Activated CD8-positive, alpha-beta memory T cell treated with anti-CD3 and anti-CD28 coated beads, Interleukin-2, amount 50 U/mL, for 4 hours (primary cell): Measurements from ENCODE around the gene EFHD1.

ENCODE experiments used
- DNase-seq: peaks from one replicate; pipeline ENCODE4 v3.0.0-alpha.2; 2020

The EFHD1 gene, protein sequence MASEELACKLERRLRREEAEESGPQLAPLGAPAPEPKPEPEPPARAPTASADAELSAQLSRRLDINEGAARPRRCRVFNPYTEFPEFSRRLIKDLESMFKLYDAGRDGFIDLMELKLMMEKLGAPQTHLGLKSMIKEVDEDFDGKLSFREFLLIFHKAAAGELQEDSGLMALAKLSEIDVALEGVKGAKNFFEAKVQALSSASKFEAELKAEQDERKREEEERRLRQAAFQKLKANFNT

DNA sequence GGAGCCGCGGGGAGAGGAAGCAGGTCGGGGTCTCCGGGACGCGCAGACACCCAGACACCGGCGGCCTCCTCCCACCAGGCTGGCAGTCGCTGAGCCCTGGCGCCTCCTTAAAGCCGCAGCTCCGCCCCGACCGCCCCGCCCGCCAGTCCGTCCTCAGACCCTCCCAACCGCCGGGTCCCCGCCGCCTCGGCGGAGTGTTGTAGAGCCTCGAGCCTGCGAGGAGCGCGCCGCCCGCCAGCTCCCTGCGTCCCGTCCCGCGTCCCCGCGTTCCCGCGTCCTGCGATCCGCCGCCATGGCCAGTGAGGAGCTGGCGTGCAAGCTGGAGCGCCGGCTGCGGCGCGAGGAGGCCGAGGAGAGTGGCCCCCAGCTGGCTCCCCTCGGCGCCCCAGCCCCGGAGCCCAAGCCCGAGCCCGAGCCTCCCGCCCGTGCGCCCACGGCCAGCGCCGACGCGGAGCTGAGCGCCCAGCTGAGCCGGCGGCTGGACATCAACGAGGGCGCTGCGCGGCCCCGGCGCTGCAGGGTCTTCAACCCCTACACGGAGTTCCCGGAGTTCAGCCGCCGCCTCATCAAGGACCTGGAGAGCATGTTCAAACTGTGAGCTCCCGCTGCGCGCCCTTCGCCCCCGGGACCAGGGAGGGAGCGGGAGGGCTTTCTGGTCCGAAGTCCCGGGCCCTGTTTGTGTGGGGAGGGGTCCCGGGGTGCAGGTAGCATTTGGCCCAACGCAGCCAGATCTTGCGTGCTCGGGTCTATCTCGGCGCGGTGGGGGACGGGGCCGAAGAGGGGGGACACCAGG lies at the start of gene EFHD1:
Gene EFHD1, plus strand, starts transcription at position 192 of the 793 bp plus-strand sequence. Its CDS starts 101 bp downstream, at position 293.
- peak; percentile 61 for DNase-seq

DNA sequence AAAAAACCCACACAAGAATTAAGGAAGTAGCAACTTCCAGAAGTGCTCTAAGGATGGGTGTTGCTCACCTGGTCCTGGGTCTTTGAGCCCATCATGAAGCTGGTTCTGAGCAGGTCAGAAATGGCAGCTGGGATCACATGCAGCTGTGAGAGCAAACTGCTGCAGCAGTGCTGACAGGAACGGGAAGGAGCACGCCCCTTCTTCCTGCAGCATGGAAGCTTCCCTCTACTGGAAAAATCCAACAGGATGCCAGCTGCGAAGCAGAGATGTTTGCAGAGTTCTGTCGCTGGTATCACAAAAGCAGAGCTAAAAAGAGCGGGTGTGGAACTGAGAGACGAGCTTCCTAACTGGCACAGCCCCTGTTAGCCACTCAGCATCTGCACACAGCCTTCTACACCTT lies 49.2 kb upstream of the EFHD1 start:
- DNase-seq, result no peak

DNA sequence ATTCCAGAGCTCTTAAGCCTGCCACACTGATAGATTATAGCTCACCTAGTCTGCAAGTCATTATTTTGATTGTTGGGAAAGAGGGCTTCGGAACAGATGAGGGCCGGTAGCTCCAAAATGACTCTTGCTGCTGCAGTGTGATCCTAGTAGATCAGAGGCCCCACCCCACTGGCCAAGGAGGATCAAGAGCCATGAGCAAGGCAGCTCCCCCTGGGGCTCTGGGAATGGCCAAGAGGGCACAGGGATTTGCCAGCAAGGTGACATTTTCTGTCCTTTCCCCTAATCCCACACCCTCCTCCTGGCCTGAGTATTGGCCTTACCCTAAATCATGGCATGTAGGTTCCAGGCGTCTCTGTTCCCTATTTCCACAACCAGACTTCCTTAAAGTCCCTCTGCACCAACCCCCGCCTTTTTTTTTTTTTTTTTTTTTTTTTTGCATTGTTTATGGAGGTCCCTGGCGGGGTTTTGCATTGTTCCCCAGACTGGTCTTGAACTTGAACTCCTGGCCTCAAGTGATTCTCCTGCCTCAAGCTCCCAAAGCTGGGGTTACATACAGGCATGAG lies 46.4 kb upstream of the EFHD1 start:
- DNase-seq, result no peak

DNA sequence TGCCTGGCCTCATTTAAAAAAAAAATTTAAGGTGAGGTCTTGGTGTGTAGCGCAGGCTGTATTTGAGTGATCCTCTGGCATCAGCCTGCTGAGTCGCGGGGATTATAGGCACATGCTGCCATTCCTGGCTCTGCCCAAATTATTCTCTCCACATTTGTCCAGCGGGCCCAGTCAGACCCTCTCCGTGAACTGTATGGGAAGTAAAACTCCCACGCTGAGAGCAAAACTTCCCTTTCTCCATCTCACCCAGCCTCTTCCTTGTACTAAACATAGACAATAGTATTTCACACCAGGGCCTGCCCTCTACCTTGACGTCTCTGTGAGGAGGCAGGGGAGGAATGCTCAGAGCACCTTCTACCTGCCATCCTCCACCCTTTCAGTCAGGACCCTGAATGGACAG lies 45.9 kb upstream of the EFHD1 start:
- DNase-seq, result no peak

DNA sequence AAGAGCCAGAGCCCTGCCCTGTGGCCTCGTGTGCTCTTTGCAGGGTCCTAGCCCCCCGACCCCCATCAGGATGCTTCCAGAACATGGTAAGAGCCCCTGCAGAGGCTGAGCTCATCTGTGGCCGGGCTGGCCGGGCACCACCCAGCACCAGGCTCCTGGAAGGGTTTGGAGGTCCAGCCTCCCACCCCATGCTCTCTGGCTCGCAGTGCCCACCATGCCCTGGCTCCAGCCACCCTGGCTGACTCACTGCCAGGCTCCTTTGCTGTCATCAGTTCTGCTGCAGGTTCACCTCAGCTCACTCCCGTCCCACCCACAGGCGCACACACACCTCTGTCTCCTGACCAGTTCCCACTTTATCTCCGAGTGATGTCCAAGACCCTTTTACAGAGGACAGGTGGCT lies 45.4 kb upstream of the EFHD1 start:
- DNase-seq, result no peak

DNA sequence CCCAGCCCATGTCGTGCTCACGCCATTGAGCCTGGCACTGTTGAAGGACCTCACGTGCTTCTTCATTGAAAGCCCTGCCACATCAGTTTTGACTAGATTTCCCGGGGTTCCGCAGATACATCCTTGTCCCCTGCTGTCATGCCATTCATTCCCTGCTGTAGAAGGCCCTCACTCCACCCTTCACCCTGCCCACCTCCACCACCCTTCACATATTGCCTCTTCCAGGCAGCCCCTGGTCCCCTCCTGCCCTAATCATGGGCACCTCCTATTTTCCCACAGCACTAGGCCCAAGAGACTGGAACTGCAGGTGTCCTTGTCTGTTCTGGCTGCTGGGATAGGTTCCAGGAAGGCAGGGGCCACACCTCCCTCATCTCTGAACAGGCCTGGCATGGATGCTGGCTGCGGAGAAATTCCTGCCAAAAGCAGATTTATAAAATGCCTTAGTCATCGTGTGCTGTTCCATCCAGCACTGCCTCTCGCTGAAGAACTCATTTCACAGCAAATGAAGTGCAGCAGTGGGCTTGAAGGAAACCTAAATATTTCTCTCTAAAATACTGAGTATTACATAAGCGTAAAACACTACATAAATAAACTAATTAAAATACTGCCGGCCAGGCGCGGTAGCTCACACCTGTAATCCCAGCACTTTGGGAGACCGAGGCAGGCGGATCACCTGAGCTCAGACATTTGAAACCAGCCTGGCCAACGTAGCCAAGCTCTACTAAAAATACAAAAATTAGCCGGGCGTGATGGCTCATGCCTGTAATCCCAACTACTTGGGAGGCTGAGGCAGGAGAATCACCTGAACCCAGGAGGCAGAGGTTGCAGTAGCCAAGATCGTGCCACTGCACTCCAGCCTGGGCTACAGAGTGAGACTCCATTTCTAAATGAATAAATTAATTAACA lies 44.5 kb upstream of the EFHD1 start:
- DNase-seq, result no peak

DNA sequence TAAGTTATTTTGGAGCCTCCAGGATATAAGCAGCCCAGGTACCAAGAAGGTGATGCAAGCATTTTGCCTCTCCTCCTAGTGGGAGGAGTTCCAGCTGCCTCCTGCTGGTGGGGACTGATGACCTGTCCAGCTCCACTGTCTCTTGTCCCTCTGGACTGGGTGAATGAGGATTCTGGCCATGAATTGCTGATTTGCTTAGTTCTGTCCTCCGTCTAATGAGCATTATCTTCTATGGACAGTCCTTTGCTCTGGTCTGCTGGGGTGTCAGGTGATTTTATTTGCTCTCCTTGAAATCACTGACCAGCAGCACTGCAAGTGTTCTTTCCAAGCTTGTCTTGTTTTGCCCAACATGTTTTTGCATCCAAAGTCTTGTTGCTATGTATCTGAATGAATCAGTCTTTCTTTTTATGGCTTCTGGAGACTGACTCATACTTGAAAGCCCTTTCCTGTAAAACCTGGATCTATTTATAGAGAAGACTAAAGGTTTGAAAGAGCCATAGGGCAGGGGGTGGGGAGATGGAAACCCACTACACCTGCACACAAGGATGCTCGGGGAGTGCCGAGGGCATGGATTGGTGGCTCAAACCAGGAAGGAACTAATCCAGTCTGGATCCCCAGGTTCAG lies 40.5 kb upstream of the EFHD1 start:
- no peak for DNase-seq

DNA sequence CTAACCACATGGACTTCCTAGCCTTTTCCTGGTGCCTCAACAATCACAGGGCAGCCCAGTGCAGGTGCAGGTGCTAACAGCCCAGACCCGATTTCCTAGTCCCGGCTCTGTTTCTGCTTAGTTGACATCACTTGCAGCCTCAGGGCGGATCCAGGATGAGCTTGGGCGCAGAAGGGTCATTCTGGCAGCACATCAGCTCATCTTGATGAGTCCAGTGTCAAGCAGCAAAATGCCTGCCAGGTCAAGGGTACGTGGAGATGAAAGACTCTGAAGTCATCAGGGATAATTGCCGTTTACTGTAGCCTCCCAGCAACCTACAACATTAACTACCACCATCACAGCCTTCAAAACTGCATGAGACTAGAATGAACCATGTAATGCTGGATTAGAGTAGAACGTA lies 39.4 kb upstream of the EFHD1 start:
- DNase-seq, result no peak

DNA sequence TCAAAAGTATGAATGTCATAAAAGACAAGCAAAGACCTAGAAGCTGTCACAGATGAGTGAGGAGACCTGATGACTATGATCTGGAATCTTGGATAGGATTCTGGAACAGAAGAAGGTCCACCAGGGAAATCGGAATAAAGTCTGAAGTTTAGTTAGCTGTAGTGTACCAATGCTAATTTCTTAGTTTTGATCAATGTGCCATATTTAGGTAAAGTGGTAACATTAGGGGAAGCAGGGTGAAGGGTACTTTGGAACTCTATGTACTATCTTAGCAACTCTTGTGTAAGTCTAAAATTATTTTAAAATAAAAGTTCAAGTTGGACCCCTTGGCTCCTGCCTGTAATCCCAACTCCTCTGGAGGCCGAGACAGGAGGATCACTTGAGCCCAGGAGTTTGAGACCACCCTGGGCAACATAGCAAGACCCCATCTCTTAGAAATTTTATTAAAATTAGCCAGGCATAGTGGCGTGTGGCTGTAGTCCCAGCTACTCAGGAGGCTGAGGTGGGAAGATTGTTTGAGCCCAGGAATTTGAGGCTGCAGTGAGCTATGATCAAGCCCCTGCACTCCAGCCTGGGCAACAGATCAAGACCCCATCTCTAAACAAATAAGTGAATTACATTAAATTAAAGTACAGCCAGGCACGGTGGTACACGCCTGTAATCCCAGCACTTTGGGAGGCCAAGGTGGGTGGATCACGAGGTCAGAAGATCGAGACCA lies 35.9 kb upstream of the EFHD1 start:
- no peak for DNase-seq

DNA sequence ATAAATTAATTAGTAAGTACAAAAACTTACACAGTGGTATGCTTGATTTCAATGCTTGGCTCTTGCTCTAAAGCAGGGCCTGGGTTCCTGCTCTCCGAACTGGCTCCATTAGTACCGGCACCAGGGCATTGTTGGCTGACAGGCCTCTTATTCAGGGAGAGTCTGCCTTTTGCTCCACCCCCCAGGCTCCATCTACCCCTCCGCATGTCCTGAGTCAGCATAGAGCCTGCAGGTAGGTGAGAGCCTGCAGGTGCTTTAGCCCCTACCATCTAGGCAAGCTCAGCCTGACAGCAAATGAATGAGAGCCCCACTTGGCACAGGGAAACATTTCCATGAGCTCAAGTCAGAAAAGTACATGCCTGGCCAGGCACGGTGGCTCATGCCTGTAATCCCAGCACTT lies 35.1 kb upstream of the EFHD1 start:
- DNase-seq, result no peak

DNA sequence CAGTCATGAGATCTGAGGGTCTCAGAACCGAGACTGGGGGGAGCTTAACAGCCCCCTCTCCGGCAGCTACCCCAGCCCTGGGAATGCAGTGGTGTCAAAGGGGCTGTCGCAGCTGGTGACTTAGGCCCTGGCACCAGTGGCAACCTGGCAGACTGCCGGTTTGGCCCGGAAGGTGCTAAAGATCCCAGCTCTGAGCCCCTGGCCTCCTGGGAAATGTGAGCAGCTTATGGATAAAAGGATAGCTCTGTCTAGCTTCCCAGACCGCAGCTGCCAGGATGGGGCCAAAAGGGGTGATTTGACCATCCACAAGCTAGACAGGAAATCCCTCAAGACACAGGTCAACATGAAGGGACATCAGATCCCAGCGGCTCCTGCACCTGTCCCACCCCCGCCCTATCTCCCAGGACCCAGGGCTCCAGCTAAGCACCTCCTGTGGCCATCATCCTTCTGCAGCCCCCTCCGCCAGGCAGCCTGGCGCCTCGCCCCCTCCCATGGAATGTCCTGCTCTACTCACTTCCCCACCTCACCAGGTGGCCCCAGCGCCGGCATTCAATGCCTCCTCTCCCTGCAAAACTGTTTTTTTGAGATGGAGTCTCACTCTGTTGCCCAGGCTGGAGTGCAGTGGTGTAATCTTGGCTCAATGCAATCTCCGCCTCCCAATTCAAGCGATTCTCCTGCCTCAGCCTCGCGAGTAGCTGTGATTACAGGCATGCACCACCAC lies 33.2 kb upstream of the EFHD1 start:
- no peak for DNase-seq

DNA sequence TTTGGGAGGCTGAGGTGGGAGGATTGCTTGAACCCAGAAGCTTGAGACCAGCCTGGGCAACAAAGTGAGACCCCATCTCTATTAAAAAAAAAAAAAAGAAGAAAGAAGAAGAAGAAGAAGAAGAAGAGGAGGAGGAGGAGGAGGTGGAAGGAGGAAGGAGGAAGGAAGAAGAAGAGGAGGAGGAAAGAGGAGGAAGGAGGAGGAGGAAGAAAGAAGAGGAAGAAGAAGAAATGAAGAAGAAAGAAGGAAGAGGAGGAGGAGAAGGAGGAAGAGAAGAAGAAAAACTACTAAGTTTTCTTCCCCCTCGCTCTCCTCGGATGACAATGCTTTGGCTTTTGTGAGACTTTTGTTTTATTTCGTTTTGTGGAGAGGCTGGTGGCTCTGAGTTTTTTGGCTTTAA lies 30.1 kb upstream of the EFHD1 start:
- no peak for DNase-seq

DNA sequence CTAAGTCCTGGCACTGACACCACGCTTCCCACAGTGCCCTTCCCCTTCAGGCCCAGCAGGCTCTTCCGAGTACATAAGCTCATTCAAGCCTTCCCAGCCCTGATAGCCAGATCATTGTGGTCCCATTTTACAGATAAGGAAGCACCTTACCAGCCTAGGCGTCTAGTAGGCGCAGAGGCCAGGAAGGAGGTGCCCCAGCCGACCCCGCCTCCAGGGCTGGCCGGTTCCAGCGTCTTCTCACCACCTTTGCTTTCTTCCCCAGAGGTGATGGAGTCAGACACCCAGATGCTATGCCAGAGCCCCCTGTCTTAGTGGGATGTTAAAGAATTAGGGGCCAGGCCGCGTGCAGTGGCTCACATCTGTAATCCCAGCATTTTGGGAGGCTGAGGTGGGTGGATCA lies 28.9 kb upstream of the EFHD1 start:
- DNase-seq, result no peak

DNA sequence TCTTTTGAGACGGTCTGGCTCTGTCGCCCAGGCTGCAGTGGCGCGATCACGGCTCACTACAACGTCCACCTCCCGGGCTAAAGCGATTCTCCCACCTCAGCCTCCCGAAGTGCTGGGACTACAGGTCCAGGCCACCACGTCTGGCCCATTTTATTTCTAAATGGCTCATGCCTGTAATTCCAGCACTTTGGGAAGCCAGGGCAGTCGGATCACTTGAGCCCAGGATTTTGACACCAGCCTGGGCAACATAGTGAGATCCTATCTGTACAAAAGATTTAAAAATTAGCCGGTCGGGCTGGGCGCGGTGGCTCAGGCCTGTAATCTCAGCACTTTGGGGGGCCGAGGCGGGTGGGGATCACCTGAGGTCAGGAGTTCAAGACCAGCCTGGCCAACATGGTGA lies 26.4 kb upstream of the EFHD1 start:
- DNase-seq, result no peak

DNA sequence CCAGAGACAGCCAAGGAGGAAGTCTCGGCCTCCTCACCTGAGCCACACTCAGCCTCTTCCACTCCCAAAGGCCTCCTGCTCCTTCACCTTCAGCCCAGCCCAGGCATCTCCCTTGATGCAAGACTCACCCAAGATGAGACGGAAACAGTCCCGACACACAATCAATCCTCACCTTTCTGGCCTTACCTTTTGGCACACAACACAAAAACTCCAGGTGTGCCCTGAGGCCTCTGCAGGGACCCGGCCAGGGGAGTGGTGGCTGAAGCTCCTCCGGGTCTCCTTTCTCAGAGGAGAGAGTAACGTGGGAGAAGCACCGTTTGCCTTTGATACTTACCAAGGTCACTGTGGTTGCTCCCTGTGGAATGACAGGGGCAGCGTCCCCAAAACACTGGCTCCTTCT lies 23.8 kb upstream of the EFHD1 start:
- no peak for DNase-seq

DNA sequence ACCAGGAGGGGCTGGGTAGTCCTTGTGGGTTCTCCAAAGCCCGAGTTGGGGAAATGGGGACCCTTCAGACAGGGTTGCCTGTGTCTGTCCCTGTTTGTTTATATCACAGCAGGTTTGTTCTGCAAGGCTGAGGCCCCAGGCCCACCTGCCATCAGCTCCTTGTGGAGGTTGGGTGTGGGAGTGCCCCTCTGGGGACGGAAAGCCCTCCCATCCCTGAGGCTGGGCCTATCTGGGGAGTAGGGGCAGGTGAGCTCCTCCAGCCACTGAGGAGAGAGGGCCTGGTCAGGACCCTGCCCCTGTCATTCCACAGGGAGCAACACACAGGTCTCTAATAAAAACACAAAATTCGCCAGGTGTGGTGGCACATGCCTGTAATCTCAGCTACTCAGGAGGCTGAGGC lies 23.3 kb upstream of the EFHD1 start:
- no peak for DNase-seq

DNA sequence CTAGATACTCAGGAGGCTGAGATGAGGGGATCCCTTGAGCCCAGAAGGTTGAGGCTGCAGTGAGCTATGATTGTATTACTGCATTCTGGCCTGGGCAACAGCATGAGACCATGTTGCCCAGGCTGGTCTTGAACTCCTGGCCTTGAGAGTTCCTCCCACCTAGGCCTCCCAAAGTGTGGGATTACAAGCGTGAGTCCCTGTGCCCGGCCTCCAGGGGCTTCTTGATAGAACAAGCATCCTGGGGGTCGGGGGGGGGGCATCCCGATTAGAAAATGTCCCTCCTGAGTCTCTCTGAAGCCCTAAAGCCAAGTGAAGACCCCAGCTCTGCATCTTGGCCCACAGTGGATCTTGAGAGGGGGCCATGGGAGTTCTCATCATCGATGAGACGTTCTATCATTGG lies 22.3 kb upstream of the EFHD1 start:
- DNase-seq, result no peak

DNA sequence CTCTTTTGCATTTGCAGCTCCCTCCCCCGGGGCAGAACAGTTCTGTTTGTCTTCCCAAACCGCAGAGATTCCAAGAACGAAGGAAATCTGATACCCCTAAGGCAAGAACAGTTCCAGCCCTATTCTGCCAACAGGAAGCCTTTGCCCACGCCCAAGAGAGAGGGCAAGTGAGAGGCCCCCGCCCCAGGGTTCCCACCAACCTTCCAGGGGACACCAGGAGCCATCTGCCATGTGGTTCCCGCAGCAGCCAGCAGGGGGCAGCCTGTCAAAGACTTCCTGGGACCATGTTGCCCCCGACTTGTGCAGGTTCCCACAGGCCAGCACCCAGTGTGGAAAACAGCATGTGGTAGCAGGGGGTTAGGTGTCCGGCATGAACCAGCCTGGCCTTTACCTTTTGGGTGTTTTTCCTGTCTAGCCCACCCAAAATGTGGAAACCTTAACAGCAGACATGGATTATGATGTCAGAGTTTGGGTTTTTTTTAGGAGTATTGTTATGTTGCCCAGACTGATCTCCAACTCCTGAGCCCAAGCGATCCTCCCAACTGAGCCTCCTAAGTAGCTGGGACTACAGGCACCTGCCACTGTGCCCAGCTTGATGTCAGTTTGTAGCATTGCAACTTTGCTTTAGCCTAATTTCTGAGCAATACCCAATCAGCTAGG lies 21.7 kb upstream of the EFHD1 start:
- peak; percentile 76 for DNase-seq

DNA sequence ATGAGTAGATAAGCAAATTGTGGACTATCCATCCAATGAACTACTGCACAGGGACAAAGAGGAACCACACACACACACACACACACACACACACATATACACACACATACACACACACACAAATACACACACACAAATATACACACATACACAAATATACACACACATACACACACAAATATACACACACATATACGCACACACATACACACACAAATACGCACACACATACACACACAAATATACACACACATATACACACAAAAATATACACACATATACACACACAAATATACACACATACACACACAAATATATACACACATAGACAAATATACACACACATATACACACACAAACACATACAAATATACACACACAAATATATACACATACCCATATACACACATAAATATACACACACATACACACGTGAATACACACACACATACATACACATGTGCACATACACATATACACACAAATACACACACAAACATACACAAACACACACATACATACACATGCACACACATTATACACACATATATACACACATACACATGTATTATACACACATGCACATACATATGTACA lies 19.8 kb upstream of the EFHD1 start:
- DNase-seq, result no peak

DNA sequence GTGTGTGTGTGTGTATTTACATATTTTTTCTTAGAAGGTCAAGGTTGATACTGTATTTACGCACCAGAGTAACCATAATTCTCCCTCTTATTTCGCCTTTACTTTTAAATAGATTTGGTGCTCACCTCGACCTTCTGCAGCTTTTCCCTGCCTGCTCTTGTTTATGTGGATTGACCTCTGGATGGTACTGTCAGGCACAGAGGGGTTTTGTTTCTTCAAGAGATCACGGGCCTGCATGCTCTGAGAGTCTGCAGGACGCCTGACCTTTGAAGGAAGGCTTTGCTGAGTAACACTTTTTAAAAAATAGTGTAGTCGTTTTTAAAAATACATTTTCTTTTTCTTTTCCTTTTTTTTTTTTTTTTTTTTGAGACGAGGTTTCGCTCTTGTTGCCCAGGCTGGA lies 18.1 kb upstream of the EFHD1 start:
- no peak for DNase-seq

DNA sequence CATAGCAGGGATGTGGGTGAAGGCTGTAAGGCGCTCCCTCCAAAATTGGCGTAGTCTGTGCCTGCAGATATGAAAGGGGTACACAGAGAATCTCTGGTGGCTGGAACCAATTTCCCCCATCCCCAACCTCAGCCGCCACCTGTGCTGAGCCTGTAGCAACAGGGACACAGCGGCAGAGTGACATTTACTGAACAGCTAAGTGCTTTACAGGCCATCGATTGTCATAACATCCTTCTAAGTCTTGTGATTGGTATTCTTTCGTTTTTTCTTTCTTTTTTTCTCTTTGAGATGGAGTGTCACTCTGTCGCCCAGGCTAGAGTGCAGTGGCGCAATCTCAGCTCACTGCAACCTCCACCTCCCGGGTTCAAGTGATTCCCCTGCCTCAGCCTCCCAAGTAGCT lies 12.2 kb upstream of the EFHD1 start:
- DNase-seq, result no peak
